H1 (cell line): ENCODE data around the gene CSKMT. TPM values are rescaled to one million over a fixed set of nuclear protein-coding genes. Genes with fewer than 3 reads are reported as not detected.

ENCODE experiments used
- CTCF ChIA-PET: fragments of 300-600 bp; sonication (Branson Sonifier 250); formaldehyde crosslinking; loops from one replicate; lab custom pipeline; 2021; ENCODE audit not compliant: partially characterized antibody; lab: Charles Lee
- POLR2A ChIA-PET: fragments of 300-600 bp; sonication (Branson Sonifier 250); formaldehyde crosslinking; loops from one replicate; lab custom pipeline; 2021; ENCODE audit warnings: inconsistent platforms; ENCODE audit not compliant: partially characterized antibody; lab: Charles Lee
- DNase-seq, 2 experiments: peaks; one replicate each; pipeline versions ENCODE4 v3.0.0 to v3.0.0-alpha.2; 2010 to 2022; ENCODE audit warnings: low spot score in 2 of 2, low read depth in 1 of 2, mixed read lengths in 1 of 2
- FAIRE-seq: peaks from 2 replicates; lab custom pipeline; 2011; peaks lifted over from hg19 to GRCh38; lab: Jason Lieb, UNC
- H2AFZ ChIP-seq: 2 replicates; pipeline ENCODE4 v1.8.1; 2012; ENCODE audit warnings: low read length, inconsistent platforms
- H2AK5ac ChIP-seq: 2 replicates; pipeline ENCODE4 v1.6.1; 2013; ENCODE audit warnings: low read depth, low read length
- H2BK120ac ChIP-seq: replicated peaks from 2 replicates; pipeline ENCODE3; 2013; ENCODE audit warnings: low read depth, low read length, inconsistent platforms
- H2BK12ac ChIP-seq: 2 replicates; pipeline ENCODE4 v1.6.1; 2013; ENCODE audit warnings: low read depth, low read length
- H2BK15ac ChIP-seq: 2 replicates; pipeline ENCODE4 v1.6.1; 2013; ENCODE audit warnings: low read length
- H2BK20ac ChIP-seq: 2 replicates; pipeline ENCODE4 v1.6.1; 2013; ENCODE audit warnings: low read length
- H2BK5ac ChIP-seq: 2 replicates; pipeline ENCODE4 v1.6.1; 2013; ENCODE audit warnings: low read depth, low read length
- H3K14ac ChIP-seq: 2 replicates; pipeline ENCODE4 v1.6.1; 2013; ENCODE audit warnings: inconsistent platforms; ENCODE audit not compliant: insufficient read length
- H3K18ac ChIP-seq: 2 replicates; pipeline ENCODE4 v1.6.1; 2013; ENCODE audit warnings: low read length; ENCODE audit errors: extremely low read depth
- H3K23ac ChIP-seq: 2 replicates; pipeline ENCODE4 v1.6.1; 2013; ENCODE audit warnings: inconsistent platforms; ENCODE audit not compliant: insufficient read length
- H3K23me2 ChIP-seq: 2 replicates; pipeline ENCODE4 v1.6.1; 2013; ENCODE audit warnings: low read depth, low read length
- H3K27ac ChIP-seq: 2 replicates; pipeline ENCODE4 v1.6.1; 2011; ENCODE audit warnings: low read depth, low read length, inconsistent platforms
- H3K27me3 ChIP-seq, 4 experiments: replicated peaks in 1 of 4; 1 replicate in 1 of 4; 2 replicates in 3 of 4; pipeline versions ENCODE4 v1.6.1 to v1.8.1; 2011 to 2013; ENCODE audit warnings: low read length in 3 of 4, mild to moderate bottlenecking in 3 of 4, inconsistent platforms in 2 of 4, mixed read lengths in 2 of 4, moderate library complexity in 1 of 4; ENCODE audit not compliant: control insufficient read depth in 3 of 4, insufficient read depth in 3 of 4; ENCODE audit errors: extremely low read depth in 1 of 4
- H3K36me3 ChIP-seq, 4 experiments: 2 replicates each; pipeline versions ENCODE4 v1.6.1 to v1.8.1; 2011 to 2013; ENCODE audit warnings: mild to moderate bottlenecking in 4 of 4, low read length in 3 of 4, moderate library complexity in 2 of 4, control low read depth in 1 of 4, inconsistent platforms in 1 of 4; ENCODE audit not compliant: insufficient read depth in 4 of 4, control insufficient read depth in 2 of 4
- H3K4ac ChIP-seq: replicated peaks from 2 replicates; pipeline ENCODE3; 2013; ENCODE audit warnings: low read length, low read depth, mixed read lengths, inconsistent platforms; ENCODE audit not compliant: insufficient read length
- H3K4me1 ChIP-seq, 4 experiments: replicated peaks in 1 of 4; 1 replicate in 1 of 4; 2 replicates in 3 of 4; pipeline versions ENCODE4 v1.6.1 to v1.8.1; 2011 to 2013; ENCODE audit warnings: low read length in 3 of 4, inconsistent platforms in 2 of 4, mixed read lengths in 1 of 4; ENCODE audit not compliant: insufficient read depth in 4 of 4, control insufficient read depth in 3 of 4
- H3K4me2 ChIP-seq, 2 experiments: 2 replicates each; pipeline versions ENCODE4 v1.6.1 to v1.8.1; 2011 to 2013; ENCODE audit warnings: low read depth in 2 of 2, low read length in 2 of 2, control low read depth in 1 of 2, inconsistent platforms in 1 of 2, mild to moderate bottlenecking in 1 of 2; ENCODE audit not compliant: insufficient read depth in 1 of 2
- H3K4me3 ChIP-seq, 4 experiments: fragments of 200-600, 300-600 bp in 1 of 4; sonication (generic), shearing (Covaris generic), sonication (Bioruptor Twin) in 1 of 4; 2 replicates each; pipeline versions ENCODE4 v1.5.1 to v1.8.1; 2011 to 2016; ENCODE audit warnings: low read length in 4 of 4, low read depth in 3 of 4, control low read depth in 2 of 4, inconsistent platforms in 2 of 4, mild to moderate bottlenecking in 2 of 4, mixed read lengths in 1 of 4, moderate library complexity in 1 of 4; ENCODE audit not compliant: insufficient read depth in 2 of 4; ENCODE audit errors: extremely low read depth in 1 of 4
- H3K56ac ChIP-seq: replicated peaks from 2 replicates; pipeline ENCODE3; 2013; ENCODE audit warnings: low read depth, mild to moderate bottlenecking, mixed read lengths, low read length, inconsistent platforms; ENCODE audit not compliant: insufficient read length
- H3K79me1 ChIP-seq: 2 replicates; pipeline ENCODE4 v1.6.1; 2013; ENCODE audit warnings: low read depth, low read length, control low read depth
- H3K79me2 ChIP-seq, 2 experiments: 2 replicates each; pipeline versions ENCODE4 v1.6.1 to v1.8.1; 2012 to 2013; ENCODE audit warnings: low read length in 2 of 2, mild to moderate bottlenecking in 2 of 2, inconsistent platforms in 1 of 2; ENCODE audit not compliant: insufficient read depth in 2 of 2, control insufficient read depth in 1 of 2
- H3K9ac ChIP-seq, 4 experiments: replicated peaks in 1 of 4; 1 replicate in 1 of 4; 2 replicates in 3 of 4; pipeline versions ENCODE4 v1.6.1 to v1.8.1; 2011 to 2013; ENCODE audit warnings: low read depth in 3 of 4, low read length in 3 of 4, control low read depth in 2 of 4, mild to moderate bottlenecking in 2 of 4, moderate library complexity in 2 of 4, inconsistent platforms in 1 of 4; ENCODE audit errors: extremely low read depth in 1 of 4
- H3K9me3 ChIP-seq, 2 experiments: 2 replicates each; pipeline versions ENCODE4 v1.6.1 to v1.8.1; 2012 to 2013; ENCODE audit warnings: mild to moderate bottlenecking in 2 of 2, moderate library complexity in 2 of 2, control low read depth in 1 of 2, inconsistent platforms in 1 of 2, low read depth in 1 of 2, low read length in 1 of 2, mixed read lengths in 1 of 2; ENCODE audit not compliant: insufficient read depth in 2 of 2
- H4K20me1 ChIP-seq, 2 experiments: replicated peaks in 1 of 2; 2 replicates each; pipeline versions ENCODE3 to v1.8.1; 2011 to 2013; ENCODE audit warnings: inconsistent platforms in 2 of 2, low read length in 2 of 2, mild to moderate bottlenecking in 1 of 2; ENCODE audit not compliant: insufficient read depth in 2 of 2, control insufficient read depth in 1 of 2
- H4K5ac ChIP-seq: 2 replicates; pipeline ENCODE4 v1.6.1; 2013; ENCODE audit warnings: low read length, low read depth, mixed read lengths, inconsistent platforms; ENCODE audit not compliant: insufficient read length
- H4K8ac ChIP-seq: 2 replicates; pipeline ENCODE4 v1.8.0; 2013; ENCODE audit warnings: mild to moderate bottlenecking, moderate library complexity, low read length, inconsistent platforms; ENCODE audit not compliant: insufficient read depth; ENCODE audit errors: extremely low read depth
- H4K91ac ChIP-seq: replicated peaks from 2 replicates; pipeline ENCODE3; 2013; ENCODE audit warnings: low read length, mixed read lengths, inconsistent platforms; ENCODE audit not compliant: insufficient read length
- CTCF ChIP-seq, 3 experiments: IDR thresholded peaks; 1 replicate in 2 of 3; 2 replicates in 1 of 3; pipeline versions ENCODE4 v1.5.1 to v1.6.1; 2011; ENCODE audit warnings: low read length in 3 of 3, mild to moderate bottlenecking in 3 of 3, inconsistent platforms in 2 of 3, low read depth in 1 of 3, moderate library complexity in 1 of 3; ENCODE audit not compliant: insufficient read depth in 1 of 3; ENCODE audit errors: control extremely low read depth in 1 of 3
- JUND ChIP-seq: IDR thresholded peaks from 2 replicates; pipeline ENCODE4 v1.6.1; 2011; ENCODE audit warnings: mild to moderate bottlenecking, improper control_type of control experiment, low read length
- RAD21 ChIP-seq, 2 experiments: IDR thresholded peaks in 1 of 2; conservative IDR thresholded peaks in 1 of 2; 2 replicates each; pipeline ENCODE4 v1.6.1; 2011; ENCODE audit warnings: low read depth in 2 of 2, low read length in 2 of 2, improper control_type of control experiment in 1 of 2, inconsistent platforms in 1 of 2, mild to moderate bottlenecking in 1 of 2, moderate library complexity in 1 of 2
- SP1 ChIP-seq: IDR thresholded peaks from 2 replicates; pipeline ENCODE4 v1.6.1; 2011; ENCODE audit warnings: low read depth, low read length
- TCF12 ChIP-seq: IDR thresholded peaks from 2 replicates; pipeline ENCODE4 v1.6.1; 2011; ENCODE audit warnings: low read depth, mild to moderate bottlenecking, low read length
- WGBS, 2 experiments: shearing (Covaris generic) in 1 of 2; methylation state at CpG; one replicate each; pipeline versions ENCODE4 v1.1.6 to v1.1.7; 2013 to 2015; ENCODE audit warnings: low lambda C conversion rate in 2 of 2, mixed read lengths in 2 of 2, inconsistent platforms in 1 of 2, low coverage in 1 of 2, missing lambda C conversion rate in 1 of 2; ENCODE audit not compliant: insufficient replicate concordance in 2 of 2, insufficient coverage in 1 of 2, insufficient read length in 1 of 2; ENCODE audit errors: extremely low coverage in 1 of 2, missing lambda C conversion rate in 1 of 2; 5-methylcytosine and 5-hydroxymethylcytosine counted together
- polyA plus RNA-seq, 7 experiments: library from polyadenylated mRNA; depleted of rRNA in 3 of 7; stranded (reverse) in 5 of 7; unstranded in 2 of 7; fragments of >200 nt in 5 of 7; fragments of 200-250 nt in 2 of 7; gene quantifications; 1 replicate in 5 of 7; 2 replicates in 1 of 7; 4 replicates in 1 of 7; pipeline versions ENCODE4 v1.2.1 to v1.2.3, GENCODE V29; 2011 to 2013; ENCODE audit warnings: missing spikeins in 2 of 7, mixed read lengths in 2 of 7
- total RNA-seq: library from RNA; stranded (reverse); fragmentation: NEBNext Ultra II Directional; extraction: Animal tissue kit (Norgen Biotek cat#: 25700); gene quantifications from 2 replicates; pipeline ENCODE4 v1.2.1, GENCODE V29; 2021

CSKMT gene
- total and polyA plus RNA-seq, 2 of the 8 experiments (the other 6 are each of a cell fraction or from before 2014, with no cell fraction given), result 12.0 to 66.1 TPM

GRCh38 chr11:62673196-62673525 is 8.0 kb downstream of the CSKMT start:
- CTCF ChIA-PET, result interaction anchor here (0.6 to 1.2 kb wide), 3 partner anchors 96 to 1478 kb away, joined by 3 read pairs; no protein-coding TSS in a partner anchor
- H4K8ac ChIP-seq, result no peak overlapping the region
- H2BK12ac ChIP-seq, result no peak overlapping the region
- POLR2A ChIA-PET, result interaction anchor here (0.9 to 61.4 kb wide), 8 partner anchors 13 to 168 kb away, joined by 3 to 2041 read pairs (median 15); partner anchors contain the start of genes BSCL2, C11orf98, CSKMT and EEF1G
- H4K91ac ChIP-seq, result no peak overlapping the region
- no peak overlapping the region for H3K9ac ChIP-seq
- peaks cover 5 to 29% (median 9%) of the 10 kb centered on the region in 4 experiments; a peak in 5 of 8 replicates for H3K36me3 ChIP-seq
- H3K27ac ChIP-seq, result no peak overlapping the region
- TF ChIP-seq CTCF (IDR thresholded peaks at IDR 0.05; ENCODE audit: control extremely low read depth in 1 of 3, insufficient read depth in 1 of 3, low read depth in 1 of 3, low read length in 3 of 3) (no peak), JUND (no peak), SP1 (no peak), TCF12 (no peak), RAD21 (IDR thresholded peaks at IDR 0.05 in 1 of 2, conservative IDR thresholded peaks at IDR 0.05 in 1 of 2; ENCODE audit: low read depth in 2 of 2, low read length in 2 of 2) (no peak)
- no peaks in the 10 kb centered on the region for H3K9me3 ChIP-seq
- H2BK120ac ChIP-seq, result no peak overlapping the region
- no peak for FAIRE-seq
- DNase-seq, result no peak
- no peak overlapping the region for H3K18ac ChIP-seq
- H3K56ac ChIP-seq, result no peak overlapping the region
- no peak overlapping the region for H2BK20ac ChIP-seq
- peak overlapping the region in 2 of 4 experiments; percentile 88 to 96; a peak in 2 of 8 replicates for H3K4me3 ChIP-seq
- H3K4ac ChIP-seq, result no peak overlapping the region
- WGBS, 2 experiments, result 97% methylated on average over 2 of the region's 2 CpGs; no CpG with 5 or more reads in 1 of the 2 experiments
- H3K4me2 ChIP-seq, result peak overlapping the region in 1 of 2 experiments; percentile 90; a peak in 2 of 4 replicates
- H4K5ac ChIP-seq, result no peak overlapping the region
- no peak overlapping the region for H2BK15ac ChIP-seq
- H3K79me2 ChIP-seq, result peaks cover 0 to 17% of the 10 kb centered on the region in 2 experiments; a peak in 2 of 4 replicates
- peaks cover 0 to 1% of the 10 kb centered on the region in 2 experiments for H4K20me1 ChIP-seq
- peaks cover 12% of the 10 kb centered on the region for H3K23me2 ChIP-seq
- peaks cover 3 to 8% (median 5%) of the 10 kb centered on the region in 4 experiments; a peak in 6 of 7 replicates for H3K4me1 ChIP-seq
- no peaks in the 10 kb centered on the region for H3K27me3 ChIP-seq
- no peak overlapping the region for H2AFZ ChIP-seq
- H3K23ac ChIP-seq, result no peak overlapping the region
- H3K14ac ChIP-seq, result no peak overlapping the region
- H2AK5ac ChIP-seq, result no peak overlapping the region
- no peak overlapping the region for H2BK5ac ChIP-seq
- H3K79me1 ChIP-seq, result peaks cover 6% of the 10 kb centered on the region; the same call in 1 of the 2 replicates
